RWPE2 (cell line): ENCODE measurements around the gene CCNI.
A peak's percentile ranks its signal among the peaks of the same experiment; 100 is the strongest.

Experiments
- ATAC-seq: fragments of 200-7000 bp; cut with Tn5 transposase; 3 replicates; pipeline ENCODE4 v1.9.1; 2021; ENCODE audit warnings: low read depth
- DNase-seq: peaks from one replicate; pipeline ENCODE4 v3.0.0-alpha.2; 2020; ENCODE audit warnings: low spot score
- H3K27ac ChIP-seq: fragments of 450-650 bp; 2 replicates; pipeline ENCODE4 v1.5.1; 2017; ENCODE audit warnings: mild to moderate bottlenecking; ENCODE audit not compliant: poor library complexity, severe bottlenecking
- H3K27me3 ChIP-seq: fragments of 250-450 bp; sonication (Bioruptor Pico); 2 replicates; pipeline ENCODE4 v1.5.1; 2021; ENCODE audit warnings: mild to moderate bottlenecking, moderate library complexity; ENCODE audit not compliant: insufficient read depth, poor library complexity, severe bottlenecking
- H3K36me3 ChIP-seq: fragments of 250-450 bp; sonication (Bioruptor Pico); 2 replicates; pipeline ENCODE4 v1.5.1; 2020; ENCODE audit warnings: low read depth, mild to moderate bottlenecking, moderate library complexity
- H3K4me1 ChIP-seq: fragments of 250-450 bp; sonication (Bioruptor Pico); 2 replicates; pipeline ENCODE4 v1.5.1; 2021; ENCODE audit warnings: mild to moderate bottlenecking, moderate library complexity; ENCODE audit not compliant: insufficient read depth, poor library complexity, severe bottlenecking
- H3K4me3 ChIP-seq: fragments of 250-450 bp; sonication (Bioruptor Pico); 2 replicates; pipeline ENCODE4 v1.5.1; 2021; ENCODE audit warnings: mild to moderate bottlenecking, moderate library complexity; ENCODE audit not compliant: severe bottlenecking
- H3K9me3 ChIP-seq: fragments of 250-450 bp; sonication (Bioruptor Pico); 2 replicates; pipeline ENCODE4 v1.5.1; 2021; ENCODE audit warnings: mild to moderate bottlenecking, moderate library complexity; ENCODE audit not compliant: severe bottlenecking
- CTCF ChIP-seq: fragments of 450-650 bp; IDR thresholded peaks from one replicate; pipeline ENCODE4 v1.5.1; 2017; ENCODE audit warnings: mild to moderate bottlenecking, moderate library complexity; ENCODE audit not compliant: poor library complexity, severe bottlenecking

Gene CCNI

GRCh38 chr4:77007358-77008230 is 68.2 kb downstream of the CCNI start:
- Histone ChIP-seq H3K4me1 (peaks cover 21% of the 10 kb centered on the region), H3K27ac (peak overlapping the region; percentile 25), H3K4me3 (no peak overlapping the region), H3K9me3 (no peaks in the 10 kb centered on the region), H3K36me3 (peaks cover 19% of the 10 kb centered on the region), H3K27me3 (no peaks in the 10 kb centered on the region)
- peak; percentile 83 for ATAC-seq
- TF ChIP-seq CTCF, result no peak
- DNase-seq, result no peak

GRCh38 chr4:77006753-77007353 is 68.9 kb downstream of the CCNI start:
- H3K27ac ChIP-seq, result peak overlapping the region; percentile 25
- no peak overlapping the region for H3K4me3 ChIP-seq
- no peak for DNase-seq
- no peak; the same call in 2 of the 3 replicates for ATAC-seq
- H3K36me3 ChIP-seq, result peaks cover 24% of the 10 kb centered on the region
- H3K4me1 ChIP-seq, result peaks cover 28% of the 10 kb centered on the region
- H3K27me3 ChIP-seq, result no peaks in the 10 kb centered on the region
- no peak for TF ChIP-seq CTCF
- no peaks in the 10 kb centered on the region for H3K9me3 ChIP-seq

GRCh38 chr4:77003400-77003799 is 72.4 kb downstream of the CCNI start:
- no peak for ATAC-seq
- DNase-seq, result no peak
- H3K4me1 ChIP-seq, result peaks cover 25% of the 10 kb centered on the region
- H3K36me3 ChIP-seq, result peaks cover 33% of the 10 kb centered on the region
- H3K27me3 ChIP-seq, result no peaks in the 10 kb centered on the region
- TF ChIP-seq CTCF, result no peak
- no peaks in the 10 kb centered on the region for H3K9me3 ChIP-seq
- H3K4me3 ChIP-seq, result no peak overlapping the region
- no peak overlapping the region for H3K27ac ChIP-seq

DNA sequence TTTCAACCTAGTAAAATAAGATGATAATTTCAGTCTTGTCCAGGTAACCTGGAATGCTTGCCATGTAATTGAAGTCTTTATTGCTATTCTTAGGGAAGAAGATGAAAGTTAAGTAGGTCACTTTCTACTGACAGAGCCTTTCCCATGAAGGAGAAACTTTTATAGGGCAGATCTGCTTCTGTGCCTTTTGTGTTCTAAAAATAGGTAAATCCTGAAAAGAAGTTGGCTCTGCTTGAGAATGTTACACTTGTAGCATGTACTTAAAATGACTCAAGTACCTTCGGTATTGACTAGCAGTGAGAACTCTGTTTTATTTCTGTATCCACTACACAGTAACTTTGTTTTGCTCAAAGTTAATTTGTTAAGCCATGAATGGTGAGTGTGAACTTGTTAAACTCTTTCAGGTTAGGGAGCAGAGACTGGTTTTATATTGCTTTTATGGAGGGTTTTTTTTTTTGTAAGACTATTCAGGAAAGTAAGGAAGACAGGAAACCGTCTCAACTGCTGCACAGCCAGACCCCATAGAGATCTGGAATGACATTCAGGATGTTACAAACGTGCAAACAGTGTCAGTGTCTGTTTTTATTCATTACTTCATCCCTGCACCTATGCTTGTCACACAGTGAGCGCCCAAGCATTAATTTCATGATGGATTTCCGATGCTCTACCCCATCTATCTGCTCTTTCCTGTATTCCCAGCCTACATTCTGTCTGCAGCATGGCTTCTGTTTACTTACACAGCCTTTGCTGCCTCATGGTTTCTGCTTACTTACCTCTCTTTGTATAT is 73.3 kb downstream of the CCNI start:
- H3K4me1 ChIP-seq, result peaks cover 18% of the 10 kb centered on the region
- peak overlapping the region; percentile 55 for H3K27ac ChIP-seq
- no peak for TF ChIP-seq CTCF
- no peak overlapping the region for H3K4me3 ChIP-seq
- peak; percentile 28; the same call in 1 of the 3 replicates for ATAC-seq
- peaks cover 34% of the 10 kb centered on the region for H3K36me3 ChIP-seq
- no peaks in the 10 kb centered on the region for H3K27me3 ChIP-seq
- DNase-seq, result no peak
- H3K9me3 ChIP-seq, result no peaks in the 10 kb centered on the region
